ENCODE data around the gene PCDHGB7.

- TF ChIP-seq CTCF (IDR thresholded peaks at IDR 0.05; ENCODE audit: poor library complexity) (no peak), EZH2phosphoT487 (IDR thresholded peaks at IDR 0.05; ENCODE audit: low read depth, severe bottlenecking, unreplicated experiment) (no peak)
Measured at GRCh38 chr5:141430332-141431113, 13.0 kb downstream of the PCDHGB7 start, which contains the start of gene PCDHGA12.
